SH-SY5Y (cell line): Measurements from ENCODE around the gene CRKL.

ENCODE experiments used
- GATA2 ChIP-seq: IDR thresholded peaks from 2 replicates; pipeline ENCODE4 v1.6.1; 2011; ENCODE audit warnings: mild to moderate bottlenecking, low read depth, low read length
- GATA3 ChIP-seq: IDR thresholded peaks from 2 replicates; pipeline ENCODE4 v1.6.1; 2011; ENCODE audit warnings: low read depth, mild to moderate bottlenecking, low read length, moderate library complexity

DNA sequence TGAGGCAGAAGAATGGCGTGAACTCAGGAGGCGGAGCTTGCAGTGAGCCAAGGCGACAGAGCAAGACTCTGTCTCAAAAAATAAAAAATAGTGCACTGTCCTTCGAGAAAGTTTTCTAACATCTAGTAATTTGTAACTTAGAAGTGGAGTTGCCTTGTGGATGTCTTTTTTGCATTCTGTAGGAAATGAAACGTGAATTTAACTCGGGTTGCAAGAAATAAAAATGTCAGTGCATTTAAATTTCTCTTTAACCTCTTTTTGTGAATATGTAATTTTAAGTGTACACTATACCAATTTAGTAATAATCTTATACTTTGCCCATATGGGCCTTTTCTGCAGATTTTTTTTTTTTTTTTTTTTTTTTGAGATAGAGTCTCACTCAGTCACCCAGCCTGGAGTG is 26.2 kb upstream of the CRKL start:
- TF ChIP-seq GATA2 = no peak
- TF ChIP-seq GATA3 = no peak
